Erythroblast (primary cell): ENCODE results near the gene AP3S2.

Experiments used
- GATA1 ChIP-seq: IDR thresholded peaks from 2 replicates; pipeline ENCODE4 v1.6.1; 2011; ENCODE audit warnings: low read depth, mild to moderate bottlenecking, control low read depth, low read length, moderate library complexity
- POLR2A ChIP-seq: IDR thresholded peaks from 2 replicates; pipeline ENCODE4 v1.6.1; 2011; ENCODE audit warnings: mild to moderate bottlenecking, low read length

DNA sequence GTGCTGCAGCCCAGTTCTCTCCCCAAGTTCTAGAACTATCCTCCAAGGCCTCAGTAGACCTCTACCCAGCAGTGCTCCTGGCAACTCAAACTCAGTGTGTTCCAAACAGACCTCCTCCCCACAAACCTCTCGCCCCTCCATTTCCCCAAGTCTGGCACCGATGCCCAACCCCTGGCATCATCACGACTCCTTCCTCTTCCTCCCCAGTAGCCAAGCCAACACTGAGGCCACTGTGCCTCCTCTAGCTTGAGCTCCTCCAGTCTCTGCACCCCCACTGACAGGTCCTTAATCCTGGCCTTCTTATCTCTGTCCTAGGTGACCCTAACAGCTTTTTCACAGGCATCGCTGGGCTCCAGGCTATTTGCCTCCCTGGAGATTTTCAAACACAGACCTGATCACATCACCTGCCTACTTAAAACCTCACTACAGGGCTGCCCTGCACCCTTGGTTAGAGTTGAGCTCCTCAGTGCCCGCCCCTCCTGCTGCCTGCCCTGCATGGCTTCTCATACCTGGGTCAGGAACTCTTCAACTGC, 12.1 kb upstream of the AP3S2 start:
- TF ChIP-seq POLR2A (no peak), GATA1 (no peak)
